DMS153 (cell line): ENCODE measurements around the gene FN3KRP.
"Not testable (repeated sequence)": the region's sequence is repeated elsewhere in the genome, so short reads cannot be mapped to it uniquely, and the experiment has no call there.

Experiments
- DNase-seq: peaks from one replicate; lab custom pipeline; 2025; lab: John Stamatoyannopoulos, UW

The FN3KRP gene

DNA sequence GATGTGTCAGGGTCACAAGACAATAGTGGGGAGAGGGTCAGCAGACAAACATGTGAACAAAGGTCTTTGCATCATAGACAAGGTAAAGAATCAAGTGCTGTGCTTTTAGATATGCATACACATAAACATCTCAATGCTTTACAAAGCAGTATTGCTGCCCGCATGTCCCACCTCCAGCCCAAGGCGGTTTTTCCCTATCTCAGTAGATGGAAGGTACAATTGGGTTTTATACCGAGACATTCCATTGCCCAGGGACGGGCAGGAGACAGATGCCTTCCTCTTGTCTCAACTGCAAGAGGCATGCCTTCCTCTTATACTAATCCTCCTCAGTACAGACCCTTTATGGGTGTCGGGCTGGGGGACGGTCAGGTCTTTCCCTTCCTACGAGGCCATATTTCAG, 28.2 kb downstream of the FN3KRP start:
- not testable (repeated sequence) for DNase-seq

DNA sequence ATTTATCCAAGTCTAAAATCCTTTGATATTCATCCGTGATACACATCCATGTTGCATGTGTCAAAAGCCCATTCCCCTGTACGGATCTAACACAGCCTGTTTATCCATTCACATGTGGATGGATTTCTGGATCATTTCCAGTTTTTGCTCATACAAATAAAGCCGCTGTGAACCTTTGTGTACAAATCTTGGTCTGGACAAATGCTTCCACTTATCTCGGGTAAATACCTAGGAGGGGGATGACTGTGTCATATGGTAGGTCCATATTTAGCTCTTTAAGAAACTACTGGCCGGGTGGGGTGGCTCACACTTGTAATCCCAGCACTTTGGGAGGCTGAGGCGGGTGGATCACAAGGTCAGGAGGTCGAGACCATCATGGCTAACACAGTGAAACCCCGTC, 29.0 kb downstream of the FN3KRP start:
- peak; percentile 44 for DNase-seq

DNA sequence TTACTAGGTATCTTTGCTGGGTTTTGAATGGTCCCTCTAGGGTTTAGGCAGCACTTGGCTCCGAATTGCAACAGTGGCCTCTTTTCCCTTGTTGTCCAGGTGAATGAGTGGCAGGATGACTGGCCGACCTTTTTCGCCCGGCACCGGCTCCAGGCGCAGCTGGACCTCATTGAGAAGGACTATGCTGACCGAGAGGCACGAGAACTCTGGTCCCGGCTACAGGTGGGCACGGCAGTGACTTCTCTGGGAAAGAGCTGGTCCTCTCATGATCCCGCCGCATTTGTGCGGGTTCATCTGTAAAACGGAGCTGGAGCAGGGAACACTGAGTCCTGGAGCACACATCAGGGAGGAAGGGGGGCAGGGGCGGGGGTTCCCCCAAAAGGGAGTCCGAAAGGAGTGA, 32.2 kb downstream of the FN3KRP start:
- DNase-seq, result no peak

DNA sequence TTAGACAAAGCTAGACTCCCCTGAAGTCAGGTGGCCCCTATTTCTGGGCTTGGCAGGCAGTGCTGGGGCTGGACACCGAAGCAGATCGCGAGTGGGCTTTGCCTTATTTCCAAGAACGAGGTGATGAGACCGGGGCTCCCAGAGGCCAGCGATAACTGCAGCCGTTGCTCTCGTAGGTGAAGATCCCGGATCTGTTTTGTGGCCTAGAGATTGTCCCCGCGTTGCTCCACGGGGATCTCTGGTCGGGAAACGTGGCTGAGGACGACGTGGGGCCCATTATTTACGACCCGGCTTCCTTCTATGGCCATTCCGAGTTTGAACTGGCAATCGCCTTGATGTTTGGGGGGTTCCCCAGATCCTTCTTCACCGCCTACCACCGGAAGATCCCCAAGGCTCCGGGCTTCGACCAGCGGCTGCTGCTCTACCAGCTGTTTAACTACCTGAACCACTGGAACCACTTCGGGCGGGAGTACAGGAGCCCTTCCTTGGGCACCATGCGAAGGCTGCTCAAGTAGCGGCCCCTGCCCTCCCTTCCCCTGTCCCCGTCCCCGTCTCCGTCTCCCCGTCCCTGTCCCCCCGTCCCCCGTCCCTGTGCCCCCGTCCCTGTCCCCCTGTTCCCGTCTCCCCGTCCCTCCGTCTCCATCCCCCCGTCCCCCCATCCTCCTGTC, 33.9 kb downstream of the FN3KRP start:
- no peak for DNase-seq

DNA sequence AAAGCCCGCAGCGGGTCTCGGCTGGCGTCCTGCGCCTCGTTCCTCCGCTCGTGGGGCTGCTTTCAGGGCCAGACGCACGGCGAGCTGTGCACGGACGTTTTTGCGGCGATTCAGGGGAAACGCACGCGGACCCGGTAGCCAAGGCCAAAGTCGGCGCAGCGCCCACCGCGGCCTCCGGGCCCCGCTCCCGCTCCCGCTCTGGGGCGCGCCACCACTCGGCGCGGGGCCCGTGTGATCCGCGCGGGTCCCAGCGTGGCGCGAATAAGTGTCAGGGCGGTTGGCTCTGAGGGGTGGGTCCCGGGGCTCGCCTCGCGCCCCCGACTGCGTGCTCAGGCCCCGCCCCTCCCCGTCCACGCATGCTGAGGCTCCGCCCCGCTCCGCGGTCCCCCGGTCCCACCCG, 34.7 kb downstream of the FN3KRP start:
- no peak for DNase-seq

DNA sequence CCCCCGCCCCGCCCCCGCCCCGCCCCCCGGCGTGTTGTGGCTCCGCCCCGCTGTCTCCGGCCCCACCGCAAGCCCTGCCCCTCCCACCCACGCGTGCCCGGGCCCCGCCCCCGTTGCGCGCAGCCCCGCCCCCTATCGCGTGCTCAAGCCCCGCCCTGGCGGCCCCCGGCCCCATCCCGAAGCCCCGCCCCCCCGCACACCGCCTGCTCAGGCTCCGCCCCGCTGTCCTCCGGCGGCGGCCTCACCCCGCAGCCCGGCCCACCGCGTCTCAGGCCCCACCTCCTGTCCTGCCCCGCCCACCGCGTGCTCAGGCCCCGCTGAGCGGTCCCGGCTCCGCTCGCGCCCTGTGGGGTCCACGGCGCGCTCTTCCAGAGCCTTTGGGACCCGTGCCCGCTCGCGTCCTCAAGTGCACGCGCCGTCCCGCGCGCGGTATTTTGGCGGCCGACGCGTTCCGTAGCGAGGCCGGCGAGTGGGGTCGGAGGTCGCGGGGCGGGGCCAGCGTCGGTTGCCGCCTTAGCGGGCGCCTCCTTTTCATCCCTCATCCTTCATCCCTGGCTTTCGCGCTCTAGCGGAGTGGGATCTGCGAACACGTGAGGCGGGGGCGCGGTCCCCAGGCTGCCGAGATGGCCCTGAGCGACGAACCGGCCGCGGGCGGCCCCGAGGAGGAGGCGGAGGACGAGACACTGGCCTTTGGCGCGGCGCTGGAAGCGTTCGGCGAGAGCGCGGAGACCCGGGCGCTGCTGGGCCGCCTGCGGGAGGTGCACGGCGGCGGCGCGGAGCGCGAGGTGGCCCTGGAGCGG, 35.3 kb downstream of the FN3KRP start, which contains the start of gene TBCD:
TSS of gene TBCD (plus strand) at position 495 of the 800 bp plus-strand sequence. CDS start at position 624, 129 bp downstream.
- DNase-seq, result peak; percentile 71

DNA sequence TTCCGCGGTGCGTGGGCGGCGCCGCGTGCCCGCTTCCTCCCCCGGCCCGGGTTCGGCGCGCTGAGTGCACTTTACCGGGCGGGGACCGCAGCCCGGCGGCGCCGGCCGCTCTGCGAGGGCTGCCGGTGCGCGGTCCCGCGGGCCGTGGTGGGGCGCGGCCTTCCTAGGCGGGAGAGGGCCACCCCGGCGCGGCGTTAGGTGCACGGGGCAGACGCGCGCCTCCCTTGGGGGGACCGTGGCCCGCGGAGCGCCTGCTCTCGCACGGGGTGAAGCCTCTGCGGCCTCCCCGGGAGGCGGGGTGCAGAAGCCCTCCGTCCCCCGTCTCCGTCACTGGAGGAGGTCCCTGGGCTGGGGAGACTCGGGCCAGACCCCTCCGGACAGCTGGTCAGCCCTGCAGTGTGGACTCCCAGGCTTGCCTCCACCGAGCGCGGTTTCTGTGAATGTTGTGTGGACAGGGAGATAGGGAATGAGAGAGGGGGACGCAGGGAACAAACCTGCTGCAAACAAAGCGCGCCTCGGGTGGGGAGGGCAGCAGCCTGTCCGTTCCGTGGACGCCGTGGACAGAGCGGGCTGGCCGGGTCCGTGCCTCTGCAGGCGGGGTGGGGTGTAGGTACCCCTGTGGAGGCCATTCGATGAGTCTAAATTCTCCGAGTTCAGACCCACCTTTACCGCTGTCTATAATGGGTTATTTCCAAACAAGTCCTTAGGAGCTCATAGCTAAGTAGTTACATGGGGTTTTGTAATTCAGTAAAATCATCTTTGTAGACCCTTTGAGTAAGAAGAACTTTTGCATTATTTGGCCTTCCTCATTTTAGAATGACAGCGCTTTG, 36.1 kb downstream of the FN3KRP start:
- DNase-seq, result no peak

DNA sequence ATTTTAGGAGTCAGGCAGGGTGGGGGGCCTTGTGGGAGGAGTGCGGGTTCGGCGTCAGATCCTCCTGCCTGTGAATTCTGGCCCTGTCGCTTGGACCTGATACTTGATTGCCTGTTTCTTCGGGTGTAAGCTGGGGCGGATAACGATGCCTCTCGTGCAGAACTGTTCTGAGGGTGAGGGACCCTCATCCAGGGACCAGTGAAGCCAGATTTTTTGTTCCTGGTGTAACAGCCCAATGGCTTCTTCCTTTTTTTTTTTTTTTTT, 36.6 kb downstream of the FN3KRP start:
- DNase-seq, result no peak

DNA sequence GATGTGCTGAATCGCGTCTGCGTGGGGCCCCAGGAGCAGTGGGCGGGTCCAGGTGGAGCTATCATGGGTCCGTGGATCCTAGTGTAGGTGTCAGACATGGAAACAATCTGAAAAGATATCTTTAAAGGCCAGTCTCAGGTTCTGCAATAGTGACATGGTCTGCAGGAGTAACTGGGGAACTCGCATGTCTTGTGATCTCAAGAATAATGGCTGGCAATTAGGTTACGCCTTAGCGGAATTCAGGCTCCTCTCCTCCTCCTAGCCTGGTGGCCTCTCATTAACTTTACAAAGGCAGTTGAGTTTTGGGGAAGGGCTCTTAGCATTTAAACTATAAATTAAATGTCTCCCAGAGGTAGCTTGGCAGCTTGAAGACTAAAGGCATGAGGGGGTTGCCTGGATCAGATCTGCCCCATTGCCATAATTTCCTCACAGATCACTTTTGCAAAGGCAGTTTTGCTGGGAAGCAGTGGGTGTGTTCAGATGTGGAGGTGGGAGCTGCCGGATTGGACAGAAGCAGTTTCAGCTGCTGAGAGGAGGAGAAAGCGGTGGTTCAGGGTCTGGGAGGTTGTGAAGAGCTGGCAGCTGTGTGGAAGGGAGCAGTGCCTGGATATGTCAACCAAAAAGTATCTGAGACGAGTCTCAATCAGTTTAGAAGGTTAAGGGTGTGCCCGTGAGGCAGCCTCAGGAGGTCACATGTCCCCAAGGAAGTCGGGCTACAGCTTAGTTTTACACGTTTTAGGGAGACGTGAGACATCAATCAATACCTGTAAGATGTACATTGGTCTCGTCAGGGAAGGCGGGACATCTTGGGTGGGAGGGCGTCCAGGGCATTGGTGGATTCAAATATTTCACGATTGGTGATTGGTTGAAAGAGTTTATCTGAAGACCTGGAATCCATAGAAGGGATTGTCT, 38.0 kb downstream of the FN3KRP start:
- no peak for DNase-seq

DNA sequence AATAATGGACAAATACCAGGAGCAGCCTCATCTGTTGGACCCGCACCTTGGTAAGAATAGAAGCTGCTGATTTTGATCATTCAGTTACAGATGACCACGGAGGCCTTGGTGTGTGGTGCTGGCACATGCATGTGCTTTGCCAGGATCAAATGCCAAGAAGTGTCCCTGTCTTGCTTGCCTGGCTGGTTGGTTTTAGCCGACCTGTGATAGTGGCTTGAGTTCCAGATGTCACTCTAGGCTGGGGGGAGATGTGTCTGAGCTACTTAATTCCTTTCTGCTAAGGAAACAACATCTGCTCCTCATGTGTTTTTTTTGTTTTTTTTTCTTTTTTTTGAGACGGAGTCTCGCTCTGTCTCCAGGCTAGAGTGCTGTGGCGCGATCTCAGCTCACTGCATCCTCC, 39.7 kb downstream of the FN3KRP start:
- no peak for DNase-seq

DNA sequence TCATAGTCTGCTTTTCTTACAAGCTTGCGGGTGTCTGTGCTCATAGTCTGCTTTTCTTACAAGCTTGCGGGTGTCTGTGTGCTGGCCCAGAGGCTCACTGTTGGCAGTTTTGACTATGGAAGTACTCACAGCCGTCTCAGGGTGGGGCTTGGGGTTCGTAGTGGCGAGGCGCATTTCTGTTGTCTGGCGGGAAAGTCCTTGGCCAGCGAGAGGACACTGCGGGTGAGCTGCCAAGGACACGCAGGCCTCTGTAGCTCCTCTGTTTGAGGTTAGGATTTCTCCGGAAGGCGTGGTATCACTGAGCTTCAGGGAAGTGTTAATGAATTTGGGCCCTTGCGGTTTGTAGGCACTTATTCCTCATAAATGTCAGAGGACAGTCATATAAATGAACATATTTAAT, 48.9 kb downstream of the FN3KRP start:
- DNase-seq, result no peak

DNA sequence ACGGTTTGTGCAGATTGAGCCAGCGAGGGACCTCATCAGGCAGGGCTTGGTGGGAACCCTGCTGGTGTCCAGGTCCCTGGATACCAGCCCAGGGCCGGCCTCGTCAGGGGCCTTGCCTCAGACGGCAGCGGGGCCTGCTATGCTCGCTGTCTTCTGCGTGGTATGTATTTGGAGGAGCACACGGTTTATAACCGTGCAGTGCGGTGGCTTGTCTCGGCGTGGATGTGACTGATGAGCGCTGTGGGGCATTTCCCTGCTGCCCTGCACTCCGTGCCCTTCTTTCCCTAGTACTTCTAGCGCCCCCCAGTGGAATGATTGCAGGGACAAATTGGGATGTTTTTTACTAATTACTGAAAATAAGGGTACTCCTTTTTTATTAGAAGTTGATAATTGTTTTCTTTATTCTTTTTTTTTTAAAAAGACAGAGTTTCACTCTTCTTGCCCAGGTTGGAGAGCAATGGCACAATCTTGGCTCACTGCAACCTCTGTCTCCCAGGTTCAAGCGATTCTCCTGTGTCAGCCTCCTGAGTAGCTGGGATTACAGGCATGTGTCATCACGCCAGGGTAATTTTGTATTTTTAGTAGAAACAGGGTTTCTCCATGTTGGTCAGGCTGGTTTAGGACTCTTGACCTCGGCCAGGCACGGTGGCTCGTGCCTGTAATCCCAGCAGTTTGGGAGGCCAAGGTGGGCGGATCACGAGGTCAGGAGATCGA, 50.7 kb downstream of the FN3KRP start:
- DNase-seq, result no peak

DNA sequence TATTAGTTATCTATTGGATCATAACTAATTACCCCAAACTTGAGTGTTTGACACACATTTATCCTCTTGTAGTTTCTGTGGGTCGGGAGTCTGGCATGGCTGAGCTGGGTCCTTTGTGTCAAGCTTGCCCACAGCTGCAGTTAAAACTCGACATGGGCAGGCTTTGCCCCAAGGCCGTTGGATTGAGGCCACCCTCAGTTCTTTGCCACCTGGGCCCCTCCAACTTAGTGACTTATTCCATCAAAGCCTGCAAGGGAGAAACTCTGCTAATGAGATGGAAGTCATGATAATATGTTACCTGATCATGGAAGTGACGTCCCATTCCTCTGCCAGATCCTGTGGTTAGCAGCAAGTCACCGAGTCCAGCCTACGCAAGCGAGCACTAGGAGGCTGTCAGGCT, 52.5 kb downstream of the FN3KRP start:
- DNase-seq, result no peak

DNA sequence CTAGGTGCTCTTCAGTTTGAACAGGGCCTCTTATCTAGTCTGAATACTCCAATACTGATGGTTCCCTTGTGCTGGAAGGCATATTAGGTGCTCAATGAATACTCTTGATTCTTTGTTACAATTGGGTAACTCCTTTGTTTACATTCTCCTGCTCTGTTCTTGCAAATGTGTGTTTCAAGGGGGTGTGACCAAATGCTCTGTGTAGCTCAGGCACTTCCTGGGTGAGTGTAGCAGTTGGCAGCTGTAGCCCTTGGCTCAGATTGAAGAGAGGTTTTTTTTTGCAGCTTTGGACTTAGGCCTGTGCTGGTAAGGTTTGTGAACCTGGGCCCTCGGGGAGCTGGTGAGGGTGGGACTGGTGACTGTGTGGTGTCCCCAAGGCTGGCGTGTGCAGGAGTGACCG, 55.5 kb downstream of the FN3KRP start:
- DNase-seq, result no peak

DNA sequence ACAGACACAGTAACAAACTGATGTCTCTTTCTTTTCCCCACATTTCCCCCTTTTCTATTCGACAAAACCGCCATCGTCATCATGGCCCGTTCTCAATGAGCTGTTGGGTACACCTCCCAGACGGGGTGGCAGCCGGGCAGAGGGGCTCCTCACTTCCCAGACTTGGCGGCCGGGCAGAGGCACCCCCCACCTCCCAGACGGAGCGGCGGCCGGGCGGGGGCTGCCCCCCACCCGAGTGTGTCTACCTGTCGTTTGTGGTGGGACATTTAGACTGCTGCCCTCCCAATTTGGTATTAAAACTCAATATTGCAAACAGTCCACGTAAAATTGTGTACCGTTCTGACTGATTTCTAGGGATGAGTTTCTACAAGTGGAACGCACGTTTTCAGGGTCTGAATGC, 58.0 kb downstream of the FN3KRP start:
- DNase-seq, result not testable (repeated sequence)

DNA sequence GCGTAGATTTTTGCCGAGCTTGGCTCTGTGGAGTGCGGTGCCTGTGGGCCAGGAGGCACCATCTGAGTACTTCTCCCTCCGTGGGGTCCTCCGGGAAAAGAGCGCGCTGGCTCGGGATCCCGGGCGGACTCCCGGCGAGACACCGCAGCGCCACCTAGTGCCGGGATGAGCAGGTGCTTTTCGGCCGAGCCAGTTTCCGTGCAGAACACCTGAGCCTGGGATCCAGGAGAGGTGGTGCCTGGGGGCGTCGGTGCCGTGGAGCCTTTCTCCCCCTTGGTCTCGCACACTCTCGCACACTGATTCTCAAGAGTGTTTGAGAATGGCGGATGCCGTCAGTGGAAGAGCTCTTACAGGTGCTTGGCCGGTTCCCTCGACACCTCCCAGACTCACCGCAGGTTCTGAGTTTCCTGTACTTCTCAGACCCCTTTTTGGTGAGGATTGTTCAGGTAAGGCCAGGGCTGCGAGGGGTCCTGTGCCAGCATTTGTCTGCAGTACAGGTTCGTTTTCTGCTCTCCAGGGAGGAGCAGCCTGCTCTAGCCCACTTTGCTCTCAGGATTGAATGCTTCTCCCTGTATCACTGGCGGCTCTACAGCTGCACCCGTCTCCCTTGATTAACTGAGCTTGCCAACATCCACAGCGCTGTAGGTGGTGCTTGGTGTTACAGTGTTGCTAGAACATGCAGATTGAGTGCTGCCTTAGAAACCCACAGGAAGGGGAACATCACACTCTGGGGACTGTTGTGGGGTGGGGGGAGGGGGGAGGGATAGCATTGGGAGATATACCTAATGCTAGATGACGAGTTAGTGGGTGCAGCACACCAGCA, 58.7 kb downstream of the FN3KRP start:
- peak; percentile 13 for DNase-seq

DNA sequence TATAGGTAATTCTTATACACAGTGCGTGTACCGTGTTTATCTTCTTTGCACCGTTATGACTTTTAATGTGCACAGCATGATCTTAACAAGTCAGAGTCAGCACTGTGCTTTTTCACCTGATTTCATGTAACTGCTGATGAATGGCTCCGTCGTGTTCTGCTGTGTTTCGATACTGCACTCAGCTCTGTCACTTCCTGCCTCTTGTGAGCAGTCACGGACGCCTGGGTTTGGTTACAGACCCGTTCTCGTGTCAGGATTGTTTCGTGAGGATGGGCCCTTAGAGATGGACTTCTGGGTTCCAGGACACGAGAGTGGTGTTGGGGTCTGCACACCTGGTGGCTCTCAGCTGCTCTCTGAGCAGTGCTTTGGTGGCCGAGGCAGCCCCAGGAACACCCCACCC, 59.9 kb downstream of the FN3KRP start:
- no peak for DNase-seq
